AG08395 (cell line): ENCODE results near the gene UBE2F.

Experiments
- DNase-seq: peaks from one replicate; pipeline ENCODE4 v3.0.0; 2012; ENCODE audit warnings: mixed read lengths, low spot score

The UBE2F gene

GRCh38 chr2:238081150-238081549 lies 114.3 kb downstream of the UBE2F start:
- no peak for DNase-seq

- no peak for DNase-seq
Measured at GRCh38 chr2:238081561-238081960, 114.7 kb downstream of the UBE2F start.

- DNase-seq, result no peak
Measured at GRCh38 chr2:238082151-238082550, 115.3 kb downstream of the UBE2F start.

- no peak for DNase-seq
Measured at GRCh38 chr2:238082827-238083226, 116.0 kb downstream of the UBE2F start.

- DNase-seq, result no peak
Measured at GRCh38 chr2:238083919-238084318, 117.1 kb downstream of the UBE2F start.

- DNase-seq, result no peak
Measured at GRCh38 chr2:238084761-238085160, 117.9 kb downstream of the UBE2F start.

- DNase-seq, result no peak
Measured at GRCh38 chr2:238085899-238086298, 119.1 kb downstream of the UBE2F start.

GRCh38 chr2:238087211-238087610 lies 120.4 kb downstream of the UBE2F start:
- no peak for DNase-seq

GRCh38 chr2:238090887-238091286 lies 124.1 kb downstream of the UBE2F start:
- DNase-seq, result no peak

GRCh38 chr2:238091436-238092060 lies 124.7 kb downstream of the UBE2F start:
- DNase-seq, result no peak
